Measurements from ENCODE around the gene OCA2. TPM values are rescaled to one million over a fixed set of nuclear protein-coding genes. Genes with fewer than 3 reads are reported as not detected.

The OCA2 gene
- total RNA-seq, 1 experiment from 2014 or later: 0.13 TPM

DNA sequence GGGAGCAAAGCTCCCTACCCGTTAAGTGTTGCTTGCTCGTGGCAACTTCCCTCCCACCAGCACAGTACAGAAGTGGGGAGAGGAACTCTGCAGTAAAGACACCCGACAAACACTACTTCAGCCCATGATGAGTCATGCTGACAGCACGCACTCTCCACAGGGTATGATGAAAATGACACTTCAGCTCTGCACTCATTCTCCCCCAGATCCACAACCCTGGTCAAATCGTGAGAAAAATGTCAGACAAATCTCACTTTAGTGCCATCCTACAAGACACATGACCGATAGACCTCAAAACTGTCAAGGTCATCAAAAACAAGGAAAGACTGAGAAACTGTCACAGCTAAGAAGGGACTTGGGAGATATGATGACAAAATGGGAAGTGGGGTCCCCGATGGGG lies 278.9 kb downstream of the OCA2 start:
- H3K27ac ChIP-seq (ENCODE audit: low read length): no peak overlapping the region
- in situ Hi-C loops (cut with HindIII; ENCODE audit: low pct_unique_long_range_greater_than_20kb, low sequenced_read_pairs): no loop called here
- ChIA-PET POLR2A (no interaction called here), CTCF (no interaction called here)
- TF ChIP-seq TCF7L2 (IDR thresholded peaks at IDR 0.05; ENCODE audit: low read depth, low read length): no peak
- TF ChIP-seq REST (IDR thresholded peaks at IDR 0.05; ENCODE audit: insufficient read depth in 1 of 2, low read depth in 2 of 2, low read length in 1 of 2): no peak
- TF ChIP-seq CTCF (IDR thresholded peaks at IDR 0.05): no peak
- TF ChIP-seq SIN3A (IDR thresholded peaks at IDR 0.05; ENCODE audit: borderline replicate concordance, insufficient read depth, low read depth, low read length): no peak
- no peak for TF ChIP-seq POLR2AphosphoS5 (IDR thresholded peaks at IDR 0.05; ENCODE audit: low read depth, low read length)
- no peaks in the 10 kb centered on the region for H3K36me3 ChIP-seq (ENCODE audit: control insufficient read depth, insufficient read depth, low read length)
- ATAC-seq (no peak), DNase-seq (ENCODE audit: low read depth, low spot score) (no peak)
- BruUV-seq (replicated peaks): no TSS peak
- H3K27me3 ChIP-seq (ENCODE audit: control insufficient read depth, insufficient read depth, low read length): no peaks in the 10 kb centered on the region
- intact Hi-C loops (cut with micrococcal nuclease; ENCODE audit: unreplicated experiment): no loop called here
- H3K4me3 ChIP-seq (ENCODE audit: low read depth in 2 of 2, low read length in 2 of 2): no peak overlapping the region
- no peaks in the 10 kb centered on the region for H3K4me1 ChIP-seq (ENCODE audit: control insufficient read depth, insufficient read depth, low read length)
- no peaks in the 10 kb centered on the region for H3K9me3 ChIP-seq (ENCODE audit: control insufficient read depth, insufficient read depth, low read depth, low read length)

DNA sequence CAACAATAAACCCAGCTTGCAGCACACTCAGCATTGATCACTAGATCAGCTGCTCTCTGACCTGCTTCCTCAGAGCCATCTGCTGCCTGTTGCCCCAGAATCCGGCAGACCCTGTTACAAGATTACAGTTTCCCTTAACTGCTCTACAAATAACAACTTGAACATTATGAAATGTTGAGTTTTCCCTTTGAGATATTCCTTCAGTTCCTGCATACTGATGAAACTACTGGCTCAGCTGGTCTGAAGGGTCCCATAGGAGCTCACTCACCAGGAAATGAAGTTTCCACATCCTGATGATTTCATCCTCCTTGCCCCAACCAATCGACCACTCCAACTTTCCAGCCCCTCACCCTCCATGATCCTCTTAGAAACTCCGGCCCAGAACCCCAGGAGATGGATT lies 281.9 kb downstream of the OCA2 start:
- intact Hi-C loops (cut with micrococcal nuclease; ENCODE audit: unreplicated experiment): no loop called here
- no peak for DNase-seq (ENCODE audit: low read depth, low spot score)
- in situ Hi-C loops (cut with HindIII; ENCODE audit: low pct_unique_long_range_greater_than_20kb, low sequenced_read_pairs): no loop called here
- CTCF ChIA-PET: no interaction called here
- Histone ChIP-seq H3K9me3 (ENCODE audit: control insufficient read depth, insufficient read depth, low read depth, low read length) (no peaks in the 10 kb centered on the region), H3K27ac (ENCODE audit: low read length) (no peak overlapping the region), H3K36me3 (ENCODE audit: control insufficient read depth, insufficient read depth, low read length) (no peaks in the 10 kb centered on the region), H3K4me3 (ENCODE audit: low read depth in 2 of 2, low read length in 2 of 2) (no peak overlapping the region), H3K27me3 (ENCODE audit: control insufficient read depth, insufficient read depth, low read length) (no peaks in the 10 kb centered on the region), H3K4me1 (ENCODE audit: control insufficient read depth, insufficient read depth, low read length) (no peaks in the 10 kb centered on the region)
- no peak for ATAC-seq
- TF ChIP-seq CTCF (IDR thresholded peaks at IDR 0.05) (no peak), SIN3A (IDR thresholded peaks at IDR 0.05; ENCODE audit: borderline replicate concordance, insufficient read depth, low read depth, low read length) (no peak), POLR2AphosphoS5 (IDR thresholded peaks at IDR 0.05; ENCODE audit: low read depth, low read length) (no peak), TCF7L2 (IDR thresholded peaks at IDR 0.05; ENCODE audit: low read depth, low read length) (no peak), REST (IDR thresholded peaks at IDR 0.05; ENCODE audit: insufficient read depth in 1 of 2, low read depth in 2 of 2, low read length in 1 of 2) (no peak)
- POLR2A ChIA-PET: no interaction called here
- BruUV-seq (replicated peaks): no TSS peak

Measured in Panc1 (cell line).